ENCODE results near the gene RAD50.

The RAD50 gene

GRCh38 chr5:132673939-132674630 is 117.3 kb downstream of the RAD50 start, which contains the start of gene IL4:
Gene IL4 (plus strand): TSS chr5:132673989. CDS start chr5:132674051, 62 bp downstream.
- no peak for DNase-seq
- Mint-ChIP-seq H3K27ac (no peak within 1 kb of the TSS), H3K27me3 (ENCODE audit: low read depth, poor library complexity) (peaks cover 10% of the 10 kb centered on the region), H3K4me1 (peaks cover 4% of the 10 kb centered on the region), H3K9me3 (no peaks in the 10 kb centered on the region), H3K36me3 (ENCODE audit: low read depth) (no peaks in the 10 kb centered on the region), H3K4me3 (no peak within 1 kb of the TSS)
- no peak for TF ChIP-seq CTCF (IDR thresholded peaks at IDR 0.05)

GRCh38 chr5:132674671-132675506 is 118.1 kb downstream of the RAD50 start:
- no peak overlapping the region for H3K4me3 Mint-ChIP-seq
- no peaks in the 10 kb centered on the region for H3K9me3 Mint-ChIP-seq
- DNase-seq: no peak
- no peak overlapping the region for H3K27ac Mint-ChIP-seq
- peaks cover 10% of the 10 kb centered on the region for H3K27me3 Mint-ChIP-seq (ENCODE audit: low read depth, poor library complexity)
- no peak for TF ChIP-seq CTCF (IDR thresholded peaks at IDR 0.05)
- no peaks in the 10 kb centered on the region for H3K36me3 Mint-ChIP-seq (ENCODE audit: low read depth)
- H3K4me1 Mint-ChIP-seq: peaks cover 4% of the 10 kb centered on the region

GRCh38 chr5:132675936-132676689 is 119.3 kb downstream of the RAD50 start:
- Mint-ChIP-seq H3K4me3 (no peak overlapping the region), H3K9me3 (no peaks in the 10 kb centered on the region), H3K27ac (no peak overlapping the region), H3K36me3 (ENCODE audit: low read depth) (no peaks in the 10 kb centered on the region), H3K27me3 (ENCODE audit: low read depth, poor library complexity) (peaks cover 11% of the 10 kb centered on the region), H3K4me1 (peaks cover 4% of the 10 kb centered on the region)
- no peak for TF ChIP-seq CTCF (IDR thresholded peaks at IDR 0.05)
- no peak for DNase-seq

GRCh38 chr5:132677191-132677590 is 120.4 kb downstream of the RAD50 start:
- H3K36me3 Mint-ChIP-seq (ENCODE audit: low read depth): no peaks in the 10 kb centered on the region
- peaks cover 15% of the 10 kb centered on the region for H3K27me3 Mint-ChIP-seq (ENCODE audit: low read depth, poor library complexity)
- peaks cover 4% of the 10 kb centered on the region for H3K4me1 Mint-ChIP-seq
- H3K9me3 Mint-ChIP-seq: no peaks in the 10 kb centered on the region
- DNase-seq: no peak
- TF ChIP-seq CTCF (IDR thresholded peaks at IDR 0.05): no peak
- no peak overlapping the region for H3K4me3 Mint-ChIP-seq
- no peak overlapping the region for H3K27ac Mint-ChIP-seq

GRCh38 chr5:132677682-132678400 is 121.1 kb downstream of the RAD50 start:
- Mint-ChIP-seq H3K36me3 (ENCODE audit: low read depth) (no peaks in the 10 kb centered on the region), H3K4me1 (peaks cover 4% of the 10 kb centered on the region), H3K9me3 (no peaks in the 10 kb centered on the region), H3K27ac (no peak overlapping the region), H3K4me3 (no peak overlapping the region), H3K27me3 (ENCODE audit: low read depth, poor library complexity) (peaks cover 15% of the 10 kb centered on the region)
- no peak for DNase-seq
- no peak for TF ChIP-seq CTCF (IDR thresholded peaks at IDR 0.05)

All from nephron progenitor cell (in vitro differentiated cells).